SKM-1 (cell line): ENCODE results near the gene DDB1.
A peak's percentile ranks its signal among the peaks of the same experiment; 100 is the strongest.

Source experiments
- DNase-seq: peaks from one replicate; lab custom pipeline; 2025; ENCODE audit not compliant: unreplicated experiment; lab: John Stamatoyannopoulos, UW

DDB1 gene

DNA sequence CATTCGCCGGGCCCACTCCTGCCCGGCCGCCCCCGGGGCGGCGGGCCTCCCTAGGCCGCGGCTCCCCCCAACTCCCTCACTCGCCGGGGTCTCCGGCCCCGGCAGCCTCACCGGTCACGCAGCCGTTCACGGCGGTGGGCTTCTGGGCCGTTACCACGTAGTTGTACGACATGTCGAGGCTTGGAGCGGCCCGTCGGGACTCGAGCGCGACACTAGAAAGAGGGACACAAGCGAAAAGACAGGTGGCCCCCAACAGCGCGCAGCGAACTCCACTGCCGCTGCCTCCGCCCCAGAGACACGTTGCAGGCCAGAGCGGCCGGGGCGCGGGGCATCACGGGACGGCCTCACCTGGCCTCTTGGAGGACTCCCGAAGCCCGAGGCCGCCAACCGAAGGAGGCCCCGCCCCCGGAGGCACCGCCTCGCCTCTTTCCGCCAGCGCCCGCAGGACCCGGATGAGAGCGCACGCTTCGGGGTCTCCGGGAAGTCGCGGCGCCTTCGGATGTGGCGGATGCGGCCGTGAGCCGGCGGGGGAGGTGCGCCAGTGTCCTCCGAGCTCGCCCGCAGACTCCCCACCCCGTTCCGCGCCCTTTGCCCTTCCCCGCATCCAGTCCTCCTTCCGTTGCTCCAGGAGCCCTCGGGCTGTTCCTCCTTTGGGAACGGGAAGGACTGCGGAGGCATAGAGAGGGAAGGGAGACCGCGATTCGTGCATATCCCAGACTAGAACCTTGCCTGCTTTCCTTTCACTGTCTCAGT, at the start of gene DDB1, which contains the start of gene TKFC:
Gene DDB1, minus strand, starts transcription at position 309 of the 753 bp plus-strand sequence. Its CDS starts 137 bp downstream, at position 172.
Gene TKFC, plus strand, starts transcription at position 432 of the 753 bp plus-strand sequence. CDS start 1,501 bp downstream, outside the sequence.
- DNase-seq: peak; percentile 79

DNA sequence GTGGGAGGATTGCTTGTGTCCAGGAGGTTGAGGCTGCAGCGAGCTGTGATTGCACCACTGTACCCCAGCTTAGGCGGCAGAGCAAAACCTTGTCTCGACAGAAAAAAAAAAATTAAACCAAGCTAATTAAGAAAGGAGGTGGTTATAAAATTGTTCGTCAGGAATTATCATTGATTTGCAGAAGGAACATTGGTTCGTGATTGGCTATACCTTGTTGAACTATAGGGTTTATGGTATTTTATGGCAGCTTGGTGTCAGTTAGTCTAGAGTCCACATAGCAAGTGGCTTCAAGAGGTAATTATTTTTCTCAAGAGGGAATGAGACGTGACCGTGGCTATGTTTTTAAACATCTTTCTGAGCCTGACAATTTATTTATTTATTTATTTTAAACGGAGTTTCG, 48.0 kb upstream of the DDB1 start:
- DNase-seq: no peak

DNA sequence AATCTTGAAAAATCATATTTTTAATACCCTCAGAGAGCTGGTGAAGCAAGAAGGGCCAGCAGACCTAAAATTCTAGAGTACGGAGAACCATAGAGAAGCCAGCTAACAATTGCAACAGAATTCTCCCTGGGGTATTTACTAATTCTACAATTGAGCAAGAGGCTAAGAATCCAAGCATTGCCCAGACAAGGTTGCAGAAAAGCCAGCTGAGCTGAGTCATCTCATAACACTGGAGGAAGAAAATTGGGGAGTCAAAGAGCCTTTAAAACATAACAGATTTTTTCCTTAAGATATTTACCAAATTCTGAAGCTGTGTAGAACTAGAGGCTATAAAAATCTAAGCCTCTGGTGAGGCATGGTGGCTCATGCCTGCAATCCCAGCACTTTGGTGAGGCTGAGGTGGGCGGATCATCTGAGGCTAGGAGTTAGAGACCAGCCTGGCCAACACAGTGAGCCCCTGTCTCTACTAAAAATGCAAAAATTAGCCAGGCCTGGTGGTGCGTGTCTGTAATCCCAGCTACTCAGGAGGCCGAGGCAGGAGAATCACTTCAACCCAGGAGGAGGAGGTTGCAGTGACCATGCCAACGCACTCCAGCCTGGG, 45.9 kb upstream of the DDB1 start:
- DNase-seq: peak; percentile 88

DNA sequence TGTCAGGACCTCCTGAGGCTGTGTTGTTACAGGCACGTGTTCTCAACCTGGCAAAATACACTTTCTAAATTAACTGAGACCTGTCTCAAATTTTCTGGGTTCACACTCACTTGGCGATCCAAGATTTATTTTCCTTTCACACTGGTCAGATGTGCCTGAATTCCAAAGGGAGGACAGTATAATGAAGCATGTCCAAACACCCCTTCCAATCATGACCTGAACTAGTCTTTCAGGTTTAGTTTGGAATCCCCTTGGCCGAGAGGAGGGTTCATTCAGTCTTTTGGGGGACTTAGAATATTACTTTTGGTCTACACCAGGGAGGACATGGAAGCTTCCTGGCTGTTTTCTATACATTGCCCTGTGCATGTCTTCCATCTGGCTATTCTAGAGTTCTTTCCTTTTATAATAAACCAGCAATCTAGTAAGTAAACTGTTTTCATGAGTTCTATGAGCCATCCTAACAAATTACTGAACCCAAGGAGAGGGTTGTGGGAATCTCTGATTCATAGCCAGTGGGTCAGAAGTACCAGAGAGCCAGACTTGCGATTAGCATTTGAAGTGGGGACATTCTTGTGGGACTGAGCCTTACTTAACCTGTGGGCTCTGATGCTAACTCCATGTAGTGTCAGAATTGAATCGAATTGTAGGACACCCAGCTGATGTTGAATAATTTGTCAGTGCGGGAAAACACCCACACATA, 44.7 kb upstream of the DDB1 start:
- DNase-seq: no peak

DNA sequence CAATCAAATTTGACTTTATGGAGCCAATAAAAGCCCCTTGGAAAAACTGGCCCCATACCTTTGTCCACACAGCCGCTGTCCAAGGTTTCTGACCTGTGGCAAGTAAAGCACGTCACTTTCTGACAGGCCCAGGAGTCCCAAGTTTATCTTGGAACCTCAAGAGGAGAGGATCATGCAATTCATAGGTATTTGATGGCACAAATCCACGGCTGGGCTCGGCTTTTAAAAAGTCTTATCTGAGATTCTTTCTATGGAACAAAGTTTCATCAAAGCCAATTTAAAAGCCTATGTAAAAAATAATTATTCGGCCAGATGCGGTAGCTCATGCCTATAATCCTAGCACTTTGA, 42.8 kb upstream of the DDB1 start:
- no peak for DNase-seq

DNA sequence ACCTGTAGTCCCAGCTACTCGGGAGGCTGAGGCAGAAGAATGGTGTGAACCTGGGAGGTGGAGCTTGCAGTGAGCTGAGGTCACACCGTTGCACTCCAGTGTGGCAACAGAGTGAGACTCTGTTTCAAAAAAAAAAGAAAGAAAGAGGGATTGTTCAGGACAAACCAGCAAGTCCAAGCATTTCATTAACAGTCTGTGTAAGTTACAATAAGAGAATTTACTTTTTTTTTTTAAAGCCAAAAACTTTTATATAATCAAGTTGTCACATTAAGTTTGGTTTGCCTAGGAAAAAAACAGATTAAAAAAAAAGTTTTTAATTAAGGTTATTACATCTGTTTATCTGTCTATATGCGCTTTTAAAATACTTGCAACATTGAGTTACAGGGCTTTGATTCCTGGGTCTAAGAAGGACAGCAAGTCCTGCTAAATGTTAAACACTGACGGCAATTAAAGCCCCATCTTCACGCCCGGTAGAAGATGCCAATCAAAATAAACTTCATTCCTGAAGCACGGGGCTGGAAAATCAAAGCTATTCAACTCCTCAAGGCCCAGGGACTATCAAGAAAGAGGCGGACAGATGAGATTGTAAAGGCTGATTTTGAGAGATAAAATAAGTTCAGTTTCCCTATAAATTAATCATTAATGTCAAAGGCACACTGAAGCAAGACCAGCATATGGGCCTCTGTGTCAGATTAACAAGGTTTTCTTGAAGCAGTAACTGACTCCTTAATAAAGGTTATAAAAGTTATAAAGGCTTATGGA, 39.9 kb upstream of the DDB1 start:
- no peak for DNase-seq

DNA sequence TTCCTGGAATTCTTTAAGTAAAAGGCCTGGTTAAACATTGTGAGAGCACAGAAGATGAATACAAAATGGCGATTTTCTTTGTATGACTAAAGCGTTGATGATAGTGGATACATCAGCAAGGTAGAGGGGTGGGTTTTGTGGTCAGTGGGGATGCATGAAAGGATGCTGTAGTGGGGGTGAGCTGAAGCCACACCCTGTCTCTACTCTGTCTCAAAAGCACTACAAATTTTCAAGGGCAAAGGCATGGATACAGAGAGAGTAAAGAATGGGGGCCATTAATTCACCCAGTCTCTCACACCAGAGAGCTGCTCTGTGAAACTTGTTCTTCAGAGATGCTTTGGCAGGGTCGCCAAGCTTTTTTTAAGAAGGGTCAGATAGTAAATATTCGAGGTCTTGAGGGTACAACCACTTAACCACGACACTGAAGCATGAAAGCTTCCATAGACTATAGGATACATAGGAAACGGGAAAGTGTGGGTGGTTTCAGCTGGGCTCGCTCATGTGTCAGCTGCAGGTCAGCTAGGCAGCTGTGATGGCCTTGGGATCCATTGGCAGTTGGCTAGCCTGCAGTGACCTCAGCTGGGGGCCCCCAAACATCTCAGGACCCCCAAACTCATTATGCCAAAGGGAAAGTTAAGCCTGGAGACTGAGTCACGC, 37.6 kb upstream of the DDB1 start:
- no peak for DNase-seq

DNA sequence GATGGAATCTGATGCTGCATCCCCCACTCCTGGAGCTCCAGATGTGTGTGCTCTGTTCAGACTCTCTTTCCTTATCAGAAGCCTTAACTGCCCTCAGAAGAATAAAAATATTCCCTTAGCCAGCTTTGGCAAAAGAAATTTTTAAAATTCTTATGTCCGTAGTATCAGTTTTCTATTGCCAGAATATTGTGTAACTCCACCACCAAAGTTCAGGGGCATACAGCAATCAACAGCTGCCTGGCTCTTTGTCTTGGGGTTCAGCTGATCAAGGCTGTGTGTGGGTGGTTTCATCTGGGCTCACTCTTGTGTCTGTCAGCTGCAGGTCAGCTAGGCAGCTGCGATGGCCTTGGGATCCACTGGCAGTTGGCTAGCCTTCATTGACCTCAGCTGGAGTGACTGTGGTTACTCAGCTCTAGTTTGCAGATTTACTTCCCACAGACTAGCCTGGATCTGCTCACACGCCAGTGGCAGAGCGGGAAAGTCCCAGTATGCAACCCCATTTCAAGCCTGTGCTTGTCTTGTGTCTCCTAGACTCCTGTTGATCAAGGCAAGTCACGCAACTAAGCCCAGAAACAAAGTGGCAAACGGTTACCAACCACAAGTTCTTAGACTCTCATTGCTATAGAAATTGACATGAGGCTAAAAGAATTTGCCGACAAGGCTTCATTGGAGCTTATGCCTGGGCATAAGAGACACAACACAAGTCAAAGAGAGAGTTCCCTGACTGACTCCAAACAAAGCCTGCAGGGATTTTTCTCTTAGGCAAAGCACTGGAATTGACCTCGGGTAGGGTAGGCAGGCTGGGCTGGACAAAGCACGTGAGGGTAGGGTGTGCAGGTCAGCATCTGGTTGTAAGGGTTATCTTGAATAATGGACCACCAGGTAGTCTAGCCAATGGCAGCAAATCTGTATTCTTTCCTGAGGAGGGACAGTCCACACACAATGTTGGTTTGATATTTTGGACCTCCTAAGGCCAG, 36.8 kb upstream of the DDB1 start:
- DNase-seq: no peak

DNA sequence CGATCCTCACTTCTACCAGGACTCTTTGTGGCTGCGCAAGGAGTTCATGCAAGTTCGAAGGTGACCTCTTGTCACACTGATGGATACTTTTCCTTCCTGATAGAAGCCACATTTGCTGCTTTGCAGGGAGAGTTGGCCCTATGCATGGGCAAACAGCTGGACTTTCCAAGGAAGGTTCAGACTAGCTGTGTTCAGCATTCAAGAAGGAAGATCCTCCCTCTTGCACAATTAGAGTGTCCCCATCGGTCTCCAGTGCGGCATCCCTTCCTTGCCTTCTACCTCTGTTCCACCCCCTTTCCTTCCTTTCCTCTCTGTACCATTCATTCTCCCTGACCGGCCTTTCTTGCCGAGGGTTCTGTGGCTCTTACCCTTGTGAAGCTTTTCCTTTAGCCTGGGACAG, 35.7 kb upstream of the DDB1 start:
- no peak for DNase-seq

DNA sequence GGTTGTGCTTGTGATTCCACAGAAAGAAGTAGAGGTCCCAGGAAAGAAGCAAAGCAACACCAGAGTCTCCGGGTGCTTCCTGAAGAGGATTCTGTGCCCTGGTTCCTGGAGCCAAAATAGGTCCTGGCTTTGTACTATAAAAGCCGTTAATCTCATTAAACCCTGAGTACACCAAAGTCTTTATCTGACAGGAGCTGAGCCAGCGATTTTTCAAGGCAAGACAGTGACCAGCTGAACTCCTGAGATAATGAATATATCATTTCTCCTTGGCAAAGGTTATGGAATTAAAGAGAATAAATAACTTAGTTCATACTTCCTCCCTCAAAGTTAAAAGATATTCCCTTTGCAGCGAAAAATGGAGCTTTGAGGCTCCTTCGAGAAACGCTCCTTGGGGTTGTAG, 34.5 kb upstream of the DDB1 start:
- DNase-seq: no peak

DNA sequence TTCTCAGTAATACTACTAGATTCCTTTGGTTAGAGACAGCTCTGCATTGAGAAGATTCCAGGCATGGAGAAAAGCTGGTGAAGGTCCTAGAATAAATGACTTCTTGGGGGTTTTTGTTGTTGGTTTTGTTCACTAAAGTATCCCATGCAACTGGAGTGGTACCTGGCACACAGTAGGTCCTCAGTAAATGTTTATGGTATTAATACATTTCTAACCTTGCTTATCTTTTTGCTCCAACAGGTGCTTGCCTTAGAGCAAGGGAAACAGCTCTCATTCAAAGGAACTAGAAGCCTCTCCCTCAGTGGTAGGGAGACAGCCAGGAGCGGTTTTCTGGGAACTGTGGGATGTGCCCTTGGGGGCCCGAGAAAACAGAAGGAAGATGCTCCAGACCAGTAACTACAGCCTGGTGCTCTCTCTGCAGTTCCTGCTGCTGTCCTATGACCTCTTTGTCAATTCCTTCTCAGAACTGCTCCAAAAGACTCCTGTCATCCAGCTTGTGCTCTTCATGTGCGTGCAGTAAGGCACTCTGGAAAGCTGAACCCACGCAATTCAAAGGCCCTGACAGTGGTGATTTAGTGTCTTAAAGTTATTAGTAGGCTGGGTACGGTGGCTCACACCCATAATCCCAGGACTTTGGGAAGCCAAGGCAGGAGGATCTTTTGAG, 31.2 kb upstream of the DDB1 start:
- DNase-seq: no peak

DNA sequence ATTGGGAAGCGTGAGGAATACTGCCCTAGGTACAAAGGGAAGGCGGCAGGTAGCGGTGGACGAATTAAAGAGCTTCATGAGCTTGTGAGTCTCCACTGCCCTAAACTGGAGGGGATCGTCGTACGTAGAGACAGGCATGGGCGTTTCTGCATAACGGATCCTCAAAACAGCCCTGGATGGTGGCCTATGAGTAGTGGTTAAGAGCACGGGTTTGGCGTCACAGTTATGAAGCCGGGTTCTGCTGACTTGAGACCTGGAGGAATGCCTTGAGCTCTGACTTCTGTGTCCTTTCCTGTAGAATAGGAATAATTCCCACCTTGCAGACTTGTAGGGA, 29.6 kb upstream of the DDB1 start:
- no peak for DNase-seq

DNA sequence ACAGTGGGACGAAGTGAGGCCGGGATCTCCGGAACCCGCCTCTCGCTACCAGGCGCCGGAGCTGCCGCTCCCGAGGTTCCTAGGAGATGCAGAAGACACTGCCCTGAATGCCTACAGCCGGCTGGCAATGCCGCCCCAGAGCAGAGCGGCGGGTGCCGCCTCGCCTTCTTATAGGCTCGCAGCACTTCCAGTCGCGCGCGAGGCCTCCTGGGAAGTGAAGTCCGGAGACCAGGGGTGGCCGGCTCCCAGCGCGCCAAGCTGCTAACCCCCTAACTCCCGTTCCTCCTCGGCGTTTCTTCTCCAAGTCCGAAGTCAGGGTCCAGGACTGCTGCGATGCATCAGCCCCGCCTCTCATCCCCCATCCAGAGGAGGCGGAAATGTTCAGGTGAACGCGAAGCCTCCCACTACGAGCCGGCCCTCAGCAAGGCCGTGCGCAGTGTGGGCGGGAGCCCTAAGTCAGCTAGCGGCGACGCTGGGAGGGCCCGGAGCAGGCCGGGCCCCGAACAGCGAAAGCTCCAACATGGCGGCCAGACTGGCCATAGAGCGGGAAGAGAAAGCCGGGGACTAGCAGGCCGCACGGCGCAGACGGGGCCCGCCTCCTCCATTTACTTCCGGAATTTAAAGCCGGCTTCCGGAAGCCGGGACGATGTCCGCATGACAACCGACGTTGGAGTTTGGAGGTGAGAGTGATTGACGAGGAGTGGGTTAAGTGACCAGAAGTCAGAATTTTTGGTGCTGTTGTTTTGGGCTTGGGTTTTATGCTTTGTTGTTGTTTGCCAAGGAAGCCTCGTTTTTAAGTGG, 29.0 kb upstream of the DDB1 start, which contains the start of the genes CYB561A3 and TMEM138:
Gene CYB561A3, minus strand, starts transcription at position 142 of the 801 bp plus-strand sequence. CDS start 5,169 bp downstream, outside the sequence.
Gene TMEM138, plus strand, starts transcription at position 634 of the 801 bp plus-strand sequence. CDS start 2,017 bp downstream, outside the sequence.
- DNase-seq: peak; percentile 86

DNA sequence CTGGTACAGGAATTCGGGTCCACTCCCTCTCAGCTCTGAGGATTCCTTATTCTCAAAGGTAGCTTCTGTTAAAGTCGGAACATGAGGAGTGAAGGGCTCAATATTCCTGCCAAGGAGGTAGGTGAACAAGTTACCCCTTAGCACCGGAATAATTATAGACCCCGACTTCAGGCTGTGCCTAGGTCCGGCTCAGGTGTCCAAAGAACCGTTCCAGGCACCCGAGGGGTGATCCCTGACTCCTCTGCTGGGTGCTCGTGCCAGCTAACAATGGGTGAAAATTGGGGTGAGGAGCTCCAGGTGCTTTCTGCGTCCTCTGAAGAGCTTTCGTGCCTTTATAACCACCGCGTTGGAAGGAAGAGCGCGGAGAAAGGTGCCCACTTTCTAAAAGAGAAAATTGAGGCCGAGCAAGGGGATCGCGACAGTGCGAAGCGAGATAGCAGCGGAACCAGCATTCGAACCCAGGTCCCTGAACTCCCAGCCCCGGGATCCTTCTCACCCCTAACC, 28.4 kb upstream of the DDB1 start:
- no peak for DNase-seq

DNA sequence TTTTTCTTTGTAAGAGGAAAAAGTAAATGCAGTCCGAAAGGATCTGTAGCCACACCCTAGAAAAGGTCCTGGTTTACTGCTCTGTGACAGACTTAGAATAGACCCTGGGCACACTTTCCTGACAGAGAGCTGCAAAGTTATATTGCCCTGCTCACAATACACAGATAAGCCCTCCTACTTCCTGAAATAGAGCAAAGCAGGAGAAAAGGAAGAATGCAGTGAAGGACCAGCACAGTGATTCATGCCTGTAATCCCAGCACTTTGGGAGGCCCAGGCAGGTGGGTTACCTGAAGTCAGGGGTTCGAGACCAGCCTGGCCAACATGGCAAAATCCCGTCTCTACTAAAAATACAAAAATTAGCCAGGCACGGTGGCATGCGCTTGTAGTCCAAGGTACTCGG, 26.6 kb upstream of the DDB1 start:
- no peak for DNase-seq

DNA sequence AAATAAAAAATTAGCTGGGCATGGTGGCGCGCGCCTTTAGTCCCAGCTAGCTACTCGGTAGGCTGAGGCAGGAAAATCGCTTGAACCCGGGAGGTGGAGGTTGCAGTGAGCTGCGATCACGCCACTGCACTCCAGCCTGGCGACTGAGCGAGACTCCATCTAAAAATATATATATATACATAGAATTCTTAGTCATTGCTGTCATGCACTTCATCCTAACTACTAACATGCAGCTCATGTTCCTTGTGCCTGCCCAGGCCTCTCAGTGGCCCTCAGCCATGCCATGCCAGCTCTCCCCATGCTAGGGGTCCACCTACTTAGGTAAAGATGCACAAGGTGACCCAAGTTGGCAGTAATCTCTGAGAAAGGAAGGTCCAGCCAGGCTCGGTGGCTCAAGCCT, 25.7 kb upstream of the DDB1 start:
- DNase-seq: no peak

DNA sequence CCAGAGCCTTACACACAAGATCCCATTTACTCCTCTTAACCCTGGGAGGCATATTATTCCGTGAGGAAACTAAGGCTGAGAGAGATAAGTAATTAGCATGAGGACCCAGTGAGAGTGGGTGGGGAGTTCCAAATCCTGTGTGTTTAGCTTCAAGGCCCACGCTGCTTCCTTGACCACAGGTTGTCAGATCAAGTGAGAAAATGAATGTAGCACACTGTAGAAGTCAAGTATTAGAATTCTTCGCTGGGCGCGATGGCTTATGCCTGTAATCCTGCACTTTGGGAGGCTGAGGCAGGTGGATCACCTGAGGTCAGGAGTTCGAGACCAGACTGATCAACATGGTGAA, 25.0 kb upstream of the DDB1 start:
- DNase-seq: no peak

DNA sequence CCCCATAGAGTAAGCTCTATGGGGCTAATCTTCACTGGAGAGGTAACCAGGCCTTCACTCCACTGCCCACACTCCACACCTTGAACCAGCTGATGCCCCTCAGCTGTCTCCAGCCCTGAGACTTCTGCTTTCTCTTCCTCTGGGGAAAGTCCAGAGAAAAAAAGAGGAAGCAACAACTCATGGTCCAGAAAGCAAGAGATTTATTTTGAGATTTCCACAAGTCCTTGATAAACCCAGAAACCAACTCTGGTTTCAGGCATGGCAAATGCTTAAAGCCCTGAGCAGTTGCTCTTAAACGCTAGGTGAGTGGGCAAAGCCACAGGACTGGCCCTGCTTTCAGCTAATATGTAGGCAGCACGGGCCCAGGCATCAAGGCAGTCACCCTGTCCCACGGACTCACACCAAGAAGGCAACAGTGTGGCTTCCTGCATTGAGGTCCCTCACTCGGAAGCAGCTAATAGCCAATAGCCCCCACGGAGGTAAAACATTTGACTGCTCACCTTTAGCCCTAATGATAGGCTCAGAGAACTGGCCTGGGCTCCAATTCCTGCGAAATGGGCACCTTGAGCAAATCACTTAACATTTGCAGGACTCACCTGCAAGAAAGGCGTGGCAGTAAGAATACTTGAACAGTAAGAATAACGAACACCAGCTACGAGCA, 24.5 kb upstream of the DDB1 start:
- peak; percentile 74 for DNase-seq
